Body of pancreas (tissue), 4 donors: ENCODE measurements around the gene TNNI2. TPM values are rescaled to one million over a fixed set of nuclear protein-coding genes. Genes with fewer than 3 reads are reported as not detected.

ENCODE experiments used
- ATAC-seq: fragments of 150-250 bp; one replicate; pipeline ENCODE4 v1.9.1; 2016
- DNase-seq, 4 donors: peaks; one replicate each; pipeline ENCODE4 v3.0.0-alpha.2; 2019
- H3K27ac ChIP-seq, 4 donors: fragments of 200-600 bp; sonication (generic); 1 replicate in 3 of 4; 2 replicates in 1 of 4; pipeline versions ENCODE4 v1.5.1 to v1.6.1; 2016 to 2019; ENCODE audit warnings: mild to moderate bottlenecking in 1 of 4, mixed read lengths in 1 of 4, moderate library complexity in 1 of 4
- H3K27me3 ChIP-seq, 2 donors: fragments of 200-600 bp; sonication (generic); one replicate each; pipeline ENCODE4 v1.6.0; 2016; ENCODE audit warnings: mild to moderate bottlenecking in 1 of 2
- H3K36me3 ChIP-seq, 2 donors: fragments of 200-600 bp; sonication (generic); replicated peaks in 1 of 2; 2 replicates each; pipeline ENCODE4 v1.5.1; 2016; ENCODE audit warnings: low read depth in 2 of 2; ENCODE audit not compliant: insufficient read depth in 1 of 2
- H3K4me1 ChIP-seq: fragments of 200-600 bp; sonication (generic); one replicate; pipeline ENCODE4 v1.6.0; 2016
- H3K4me3 ChIP-seq, 2 donors: fragments of 200-600 bp; sonication (generic); 1 replicate in 1 of 2; 2 replicates in 1 of 2; pipeline ENCODE4 v1.5.1; 2016 to 2019
- H3K9me3 ChIP-seq, 3 donors: fragments of 200-600 bp; sonication (generic); 1 replicate in 2 of 3; 2 replicates in 1 of 3; pipeline ENCODE4 v1.5.1; 2016
- CTCF ChIP-seq, 7 experiments: fragments of 450-650 bp in 4 of 7; fragments of 200-600 bp in 3 of 7; sonication (generic) in 3 of 7; IDR thresholded peaks; one replicate each; pipeline ENCODE4 v1.5.1; 2016 to 2019; ENCODE audit warnings: antibody characterized with exemption in 7 of 7
- POLR2A ChIP-seq, 3 donors: fragments of 450-650 bp; IDR thresholded peaks; one replicate each; pipeline ENCODE4 v1.6.1; 2016; ENCODE audit warnings: antibody characterized with exemption in 3 of 3, mild to moderate bottlenecking in 2 of 3
- WGBS, 2 donors: methylation state at CpG; one replicate each; pipeline ENCODE4 v1.1.5; 2017; 5-methylcytosine and 5-hydroxymethylcytosine counted together
- intact Hi-C: fragments of 100-400 bp; cut with DNase I; formaldehyde crosslinking; loops from one replicate; pipeline ENCODE4 v1.15.1; 2023
- total RNA-seq, 2 donors: library from RNA; depleted of rRNA; stranded (reverse); fragments of >200 nt; gene quantifications; one replicate each; pipeline ENCODE4 v1.1.0, GENCODE V29; 2016

The TNNI2 gene
- total RNA-seq, 2 donors from 2014 or later: 3.4 to 3.6 TPM

GRCh38 chr11:1827095-1827813 lies 11.5 kb upstream of the TNNI2 start:
- no peaks in the 10 kb centered on the region for H3K36me3 ChIP-seq
- H3K4me3 ChIP-seq: no peak overlapping the region
- DNase-seq (peak; percentile 83 to 93 (median 90)), ATAC-seq (peak; percentile 66)
- TF ChIP-seq CTCF (IDR thresholded peaks at IDR 0.05) (peak in 1 of 7 experiments; percentile 15), POLR2A (IDR thresholded peaks at IDR 0.05) (peak in 1 of 3 donors; percentile 43)
- intact Hi-C loops: loop anchor here (5.0 kb wide), 1 partner anchor 50 kb away; no protein-coding TSS in a partner anchor
- H3K27ac ChIP-seq: peak overlapping the region; percentile 37 to 84 (median 74)
- no peaks in the 10 kb centered on the region for H3K27me3 ChIP-seq
- no peaks in the 10 kb centered on the region for H3K9me3 ChIP-seq
- H3K4me1 ChIP-seq: peaks cover 74% of the 10 kb centered on the region
- WGBS, 2 donors: 28 to 39% methylated on average over 15 to 27 of the region's 27 CpGs

- H3K4me3 ChIP-seq: no peak overlapping the region
- H3K27me3 ChIP-seq: no peaks in the 10 kb centered on the region
- no peaks in the 10 kb centered on the region for H3K9me3 ChIP-seq
- 85 to 89% methylated on average over 19 of the region's 19 CpGs for WGBS, 2 donors
- intact Hi-C loops: loop anchor here (5.0 kb wide), 1 partner anchor 49 kb away; no protein-coding TSS in a partner anchor
- H3K4me1 ChIP-seq: peaks cover 80% of the 10 kb centered on the region
- H3K36me3 ChIP-seq: no peaks in the 10 kb centered on the region
- H3K27ac ChIP-seq: peak overlapping the region in 3 of 4 donors; percentile 69 to 84 (median 78)
- DNase-seq: no peak
- no peak for ATAC-seq
- TF ChIP-seq CTCF (IDR thresholded peaks at IDR 0.05) (no peak), POLR2A (IDR thresholded peaks at IDR 0.05) (no peak)
Measured at GRCh38 chr11:1827931-1828330, 10.8 kb upstream of the TNNI2 start.

- Histone ChIP-seq H3K4me3 (no peak overlapping the region), H3K27me3 (no peaks in the 10 kb centered on the region), H3K27ac (no peak overlapping the region), H3K9me3 (no peaks in the 10 kb centered on the region), H3K36me3 (no peaks in the 10 kb centered on the region), H3K4me1 (peaks cover 86% of the 10 kb centered on the region)
- TF ChIP-seq POLR2A (IDR thresholded peaks at IDR 0.05): no peak
- TF ChIP-seq CTCF (IDR thresholded peaks at IDR 0.05): no peak
- DNase-seq (no peak), ATAC-seq (no peak)
- intact Hi-C loops: loop anchor here (5.0 kb wide), 1 partner anchor 49 kb away; no protein-coding TSS in a partner anchor
- 78 to 82% methylated on average over 9 to 12 of the region's 12 CpGs for WGBS, 2 donors
Measured at GRCh38 chr11:1828542-1828941, 10.2 kb upstream of the TNNI2 start.

- Histone ChIP-seq H3K36me3 (no peaks in the 10 kb centered on the region), H3K27ac (no peak overlapping the region), H3K4me1 (peaks cover 85% of the 10 kb centered on the region), H3K27me3 (no peaks in the 10 kb centered on the region), H3K9me3 (no peaks in the 10 kb centered on the region), H3K4me3 (no peak overlapping the region)
- TF ChIP-seq POLR2A (IDR thresholded peaks at IDR 0.05): no peak
- no peak for TF ChIP-seq CTCF (IDR thresholded peaks at IDR 0.05)
- WGBS, 2 donors: 79 to 95% methylated on average over 8 to 11 of the region's 11 CpGs
- DNase-seq (peak in 1 of 4 donors; percentile 19), ATAC-seq (no peak)
- intact Hi-C loops: loop anchor here (5.0 kb wide), 1 partner anchor 48 kb away; no protein-coding TSS in a partner anchor
Measured at GRCh38 chr11:1829039-1829820, 9.6 kb upstream of the TNNI2 start.
